AG08395 (cell line): ENCODE data around the gene HMGB2.

Source experiments
- DNase-seq: peaks from one replicate; pipeline ENCODE4 v3.0.0; 2012; ENCODE audit warnings: mixed read lengths, low spot score

HMGB2 gene

DNA sequence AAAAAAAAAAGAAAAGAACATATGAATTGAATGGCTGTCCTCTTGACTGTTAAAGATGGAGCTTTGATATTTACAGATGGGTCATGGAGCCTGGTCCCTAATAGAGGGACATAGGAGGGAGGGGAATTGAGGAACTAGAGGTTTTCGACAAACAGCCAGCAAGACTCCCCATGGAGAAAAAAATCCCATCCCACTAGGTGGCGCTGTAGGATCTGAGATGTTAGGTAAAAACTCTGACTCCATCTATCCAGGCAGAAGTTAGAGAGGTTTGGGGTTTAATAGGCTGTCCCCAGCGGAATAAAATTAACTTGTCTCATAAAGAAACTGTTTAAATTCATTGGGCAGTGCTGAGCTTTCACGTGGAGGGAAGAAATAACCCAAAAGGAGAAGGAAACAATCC lies 45.9 kb downstream of the HMGB2 start:
- DNase-seq = peak; percentile 28

DNA sequence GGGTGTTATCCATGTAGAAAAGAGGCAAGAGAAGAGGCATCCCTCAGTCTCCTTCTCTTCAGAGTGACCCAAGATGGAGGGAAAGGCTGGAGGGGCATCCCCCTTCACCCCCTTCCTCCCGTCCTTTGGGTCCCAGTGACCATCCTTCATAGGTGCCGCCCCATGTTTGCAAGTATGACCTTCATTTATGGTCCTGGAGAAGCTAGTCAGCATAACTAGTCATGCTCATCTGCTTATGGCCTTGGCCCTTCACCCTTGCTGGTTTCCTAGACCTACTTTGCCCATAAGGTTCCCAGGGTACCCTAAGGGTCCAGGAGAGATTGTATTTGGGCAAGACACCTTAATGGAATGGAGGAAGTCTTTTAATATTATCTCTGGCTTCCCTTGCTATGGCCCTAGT lies 46.7 kb downstream of the HMGB2 start:
- DNase-seq = no peak

DNA sequence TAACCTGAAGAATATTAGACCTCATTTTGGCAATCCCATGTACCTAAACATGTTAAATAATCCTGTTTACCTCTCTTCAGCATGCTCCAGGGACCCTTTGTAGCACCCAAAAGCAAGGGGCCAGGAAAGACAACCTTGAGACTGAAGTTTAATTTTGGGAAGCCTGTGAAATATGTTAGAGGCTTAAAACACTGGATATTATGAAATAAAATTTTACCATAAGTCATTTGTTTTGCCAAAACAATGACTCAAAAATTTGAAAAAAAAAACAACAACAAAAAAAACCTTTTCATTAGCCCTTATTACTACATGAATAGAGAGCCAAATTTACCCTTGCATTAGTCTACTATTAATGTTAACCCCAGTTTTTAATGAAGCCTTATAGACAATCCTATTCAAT lies 49.7 kb downstream of the HMGB2 start:
- DNase-seq = no peak

DNA sequence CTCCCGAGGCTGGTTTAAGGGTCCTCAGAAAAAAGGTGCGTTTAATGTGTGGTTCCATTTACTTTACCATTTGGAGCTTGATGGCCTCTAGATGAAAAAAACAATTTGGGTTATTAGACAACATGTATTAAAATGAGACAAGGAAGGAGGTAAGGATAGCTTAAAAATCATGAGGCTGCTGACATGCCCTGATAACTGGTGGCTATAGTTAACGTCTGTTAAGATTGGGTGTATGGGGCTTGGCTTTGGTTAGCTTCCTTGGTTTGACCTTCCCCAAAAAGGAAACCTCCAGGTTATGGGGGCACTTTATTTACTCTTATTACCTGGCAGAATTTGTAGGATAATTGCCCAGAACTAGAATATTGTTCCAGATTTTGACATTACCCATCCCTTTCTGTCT lies 51.5 kb downstream of the HMGB2 start:
- no peak for DNase-seq

DNA sequence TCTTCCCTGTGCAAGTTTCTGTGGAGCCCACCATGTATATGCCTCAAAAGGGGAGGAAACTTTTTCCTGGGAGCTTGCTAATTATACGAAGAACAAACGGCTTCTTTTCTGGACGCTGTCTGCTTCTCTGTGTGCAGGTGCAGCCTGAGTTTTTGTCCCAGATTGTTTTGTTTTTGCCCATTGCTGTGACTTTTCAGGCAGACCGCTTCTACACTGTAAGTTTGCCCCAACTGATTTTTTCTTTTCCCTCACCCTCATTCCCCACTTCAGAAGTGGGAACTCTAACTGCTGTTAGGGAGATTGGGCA lies 51.9 kb downstream of the HMGB2 start:
- DNase-seq = no peak

DNA sequence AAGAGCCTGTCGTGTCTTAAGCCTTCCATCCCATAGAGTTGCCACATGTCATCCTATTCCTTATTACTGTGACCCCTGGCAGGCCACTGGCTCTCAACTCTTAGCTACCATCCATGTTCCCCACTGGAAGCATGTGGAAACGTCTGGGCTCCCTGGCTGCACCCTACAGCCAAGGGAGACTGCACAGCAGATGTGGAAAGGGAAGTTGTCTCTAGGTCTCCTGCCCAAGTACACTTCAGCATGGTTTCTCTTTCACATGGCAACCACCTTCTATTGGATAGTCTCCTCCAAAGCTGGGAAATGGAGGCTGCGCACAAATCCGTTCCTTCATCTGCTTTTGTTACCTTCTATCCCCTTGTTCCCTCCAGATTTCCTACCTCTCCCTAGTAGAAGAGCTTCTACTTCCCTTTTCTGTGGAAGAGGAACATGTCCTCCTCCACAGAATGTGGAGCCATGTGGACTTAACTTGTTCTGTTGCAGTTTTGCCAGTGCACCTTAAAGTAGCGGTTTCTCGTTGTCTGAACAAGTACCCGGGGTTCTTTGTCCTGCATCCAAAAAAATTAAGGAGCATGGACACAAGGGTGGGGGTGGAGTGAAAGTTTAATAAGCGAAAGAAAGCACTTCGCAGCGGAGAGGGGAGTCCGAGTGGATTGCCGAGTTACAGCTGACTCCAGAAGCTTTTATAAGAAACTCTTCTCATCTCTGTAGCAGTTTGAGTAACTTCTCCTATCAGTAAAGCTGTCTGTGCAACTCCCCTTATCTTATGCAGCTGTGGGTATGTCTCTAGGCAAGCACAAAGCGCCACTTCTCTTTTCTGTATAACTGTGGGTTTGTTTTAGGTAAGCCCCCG lies 52.5 kb downstream of the HMGB2 start:
- DNase-seq = no peak
